NB4 (cell line): ENCODE results near the gene PRCC.

Experiments used
- MYC ChIP-seq: IDR thresholded peaks from 2 replicates; pipeline ENCODE4 v1.6.1; 2011; ENCODE audit warnings: low read depth, low read length
- POLR2A ChIP-seq: IDR thresholded peaks from 2 replicates; pipeline ENCODE4 v1.6.1; 2011; ENCODE audit warnings: mild to moderate bottlenecking; ENCODE audit not compliant: insufficient read length; ENCODE audit errors: extremely low read depth
- TF ChIP-seq, protein P1 (sequence below): IDR thresholded peaks from one replicate; pipeline ENCODE4 v1.5.1; 2012; ENCODE audit warnings: low read depth, low read length

DNA sequence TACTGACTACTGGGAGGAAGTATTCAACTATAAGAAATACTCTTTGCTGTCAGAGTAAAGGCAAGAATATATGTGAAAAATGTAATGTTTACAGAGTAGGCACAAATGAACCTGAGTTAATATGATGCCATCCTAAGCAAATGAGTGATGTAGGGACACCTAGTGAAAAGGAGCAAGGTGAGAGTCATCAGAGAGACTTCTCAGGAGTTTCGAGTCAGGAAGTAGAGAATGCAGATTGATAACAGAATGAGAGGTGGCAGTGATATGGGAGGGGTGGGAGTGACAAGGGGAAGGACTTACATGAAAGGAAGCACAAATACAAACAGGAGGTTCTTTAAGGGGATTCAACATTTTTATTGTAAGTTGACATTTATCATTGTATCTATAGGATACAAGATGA is 10.2 kb downstream of the PRCC start:
- TF ChIP-seq POLR2A (no peak), MYC (no peak)
- TF ChIP-seq, protein P1, sequence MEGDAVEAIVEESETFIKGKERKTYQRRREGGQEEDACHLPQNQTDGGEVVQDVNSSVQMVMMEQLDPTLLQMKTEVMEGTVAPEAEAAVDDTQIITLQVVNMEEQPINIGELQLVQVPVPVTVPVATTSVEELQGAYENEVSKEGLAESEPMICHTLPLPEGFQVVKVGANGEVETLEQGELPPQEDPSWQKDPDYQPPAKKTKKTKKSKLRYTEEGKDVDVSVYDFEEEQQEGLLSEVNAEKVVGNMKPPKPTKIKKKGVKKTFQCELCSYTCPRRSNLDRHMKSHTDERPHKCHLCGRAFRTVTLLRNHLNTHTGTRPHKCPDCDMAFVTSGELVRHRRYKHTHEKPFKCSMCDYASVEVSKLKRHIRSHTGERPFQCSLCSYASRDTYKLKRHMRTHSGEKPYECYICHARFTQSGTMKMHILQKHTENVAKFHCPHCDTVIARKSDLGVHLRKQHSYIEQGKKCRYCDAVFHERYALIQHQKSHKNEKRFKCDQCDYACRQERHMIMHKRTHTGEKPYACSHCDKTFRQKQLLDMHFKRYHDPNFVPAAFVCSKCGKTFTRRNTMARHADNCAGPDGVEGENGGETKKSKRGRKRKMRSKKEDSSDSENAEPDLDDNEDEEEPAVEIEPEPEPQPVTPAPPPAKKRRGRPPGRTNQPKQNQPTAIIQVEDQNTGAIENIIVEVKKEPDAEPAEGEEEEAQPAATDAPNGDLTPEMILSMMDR, result no peak
